Measurements from ENCODE around the gene GTPBP4. TPM values are rescaled to one million over a fixed set of nuclear protein-coding genes. Genes with fewer than 3 reads are reported as not detected.

The GTPBP4 gene
- total RNA-seq, 1 donor from 2014 or later, result 69.6 TPM

- no peaks in the 10 kb centered on the region for H3K4me1 Mint-ChIP-seq
Observed at GRCh38 chr10:1022413-1022812, 34.2 kb downstream of the GTPBP4 start.

GRCh38 chr10:1024103-1024502 is 35.9 kb downstream of the GTPBP4 start:
- Mint-ChIP-seq H3K9me3 (no peaks in the 10 kb centered on the region), H3K27me3 (ENCODE audit: low read depth) (no peaks in the 10 kb centered on the region), H3K27ac (ENCODE audit: unreplicated experiment) (no peak overlapping the region), H3K4me3 (no peak overlapping the region), H3K4me1 (no peaks in the 10 kb centered on the region), H3K36me3 (ENCODE audit: low read depth) (peaks cover 9% of the 10 kb centered on the region)
- TF ChIP-seq CTCF (conservative IDR thresholded peaks at IDR 0.05), result no peak
- no peak for DNase-seq (ENCODE audit: low read depth, low spot score)

More at GRCh38 chr10:1022413-1022812, 34.2 kb downstream of the GTPBP4 start:
- Mint-ChIP-seq H3K9me3 (no peaks in the 10 kb centered on the region), H3K36me3 (ENCODE audit: low read depth) (peaks cover 12% of the 10 kb centered on the region), H3K4me3 (no peak overlapping the region), H3K27ac (ENCODE audit: unreplicated experiment) (no peak overlapping the region), H3K27me3 (ENCODE audit: low read depth) (no peaks in the 10 kb centered on the region)
- DNase-seq (ENCODE audit: low read depth, low spot score), result no peak
- no peak for TF ChIP-seq CTCF (conservative IDR thresholded peaks at IDR 0.05)

GRCh38 chr10:1025683-1026082 is 37.4 kb downstream of the GTPBP4 start, which contains the start of gene IDI2:
IDI2 (minus strand) TSS chr10:1025859; CDS start chr10:1024723, 1,136 bp downstream.
- H3K27me3 Mint-ChIP-seq (ENCODE audit: low read depth), result no peaks in the 10 kb centered on the region
- H3K9me3 Mint-ChIP-seq, result no peaks in the 10 kb centered on the region
- peaks cover 4% of the 10 kb centered on the region for H3K36me3 Mint-ChIP-seq (ENCODE audit: low read depth)
- peak within 1 kb of the TSS; percentile 68 for H3K27ac Mint-ChIP-seq (ENCODE audit: unreplicated experiment)
- no peaks in the 10 kb centered on the region for H3K4me1 Mint-ChIP-seq
- TF ChIP-seq CTCF (conservative IDR thresholded peaks at IDR 0.05), result no peak
- no peak within 1 kb of the TSS for H3K4me3 Mint-ChIP-seq
- no peak for DNase-seq (ENCODE audit: low read depth, low spot score)

GRCh38 chr10:1026578-1026977 is 38.3 kb downstream of the GTPBP4 start:
- Mint-ChIP-seq H3K27me3 (ENCODE audit: low read depth) (no peaks in the 10 kb centered on the region), H3K27ac (ENCODE audit: unreplicated experiment) (no peak overlapping the region), H3K4me3 (no peak overlapping the region), H3K36me3 (ENCODE audit: low read depth) (peaks cover under 1% of the 10 kb centered on the region), H3K4me1 (no peaks in the 10 kb centered on the region), H3K9me3 (no peaks in the 10 kb centered on the region)
- no peak for TF ChIP-seq CTCF (conservative IDR thresholded peaks at IDR 0.05)
- DNase-seq (ENCODE audit: low read depth, low spot score), result no peak

- Mint-ChIP-seq H3K9me3 (peaks cover 2% of the 10 kb centered on the region), H3K4me3 (no peak overlapping the region), H3K27me3 (ENCODE audit: low read depth) (no peaks in the 10 kb centered on the region), H3K36me3 (ENCODE audit: low read depth) (no peaks in the 10 kb centered on the region), H3K27ac (ENCODE audit: unreplicated experiment) (no peak overlapping the region), H3K4me1 (peaks cover 11% of the 10 kb centered on the region)
- no peak for TF ChIP-seq CTCF (conservative IDR thresholded peaks at IDR 0.05)
- DNase-seq (ENCODE audit: low read depth, low spot score), result no peak
Observed at GRCh38 chr10:1029838-1030237, 41.6 kb downstream of the GTPBP4 start.

- no peak for TF ChIP-seq CTCF (conservative IDR thresholded peaks at IDR 0.05)
- Mint-ChIP-seq H3K9me3 (peaks cover 2% of the 10 kb centered on the region), H3K4me1 (peaks cover 24% of the 10 kb centered on the region), H3K4me3 (no peak overlapping the region), H3K36me3 (ENCODE audit: low read depth) (peaks cover 4% of the 10 kb centered on the region), H3K27ac (ENCODE audit: unreplicated experiment) (no peak overlapping the region), H3K27me3 (ENCODE audit: low read depth) (no peaks in the 10 kb centered on the region)
- DNase-seq (ENCODE audit: low read depth, low spot score), result no peak
Observed at GRCh38 chr10:1033601-1034000, 45.4 kb downstream of the GTPBP4 start.

Data from neural crest cell (in vitro differentiated cells).